Duodenal mucosa (tissue), 2 donors: Measurements from ENCODE around the gene KRT13.

ENCODE experiments used
- H3K27ac ChIP-seq: one replicate; pipeline ENCODE4 v1.7.0; 2013; ENCODE audit warnings: low read depth, low read length
- H3K27me3 ChIP-seq, 2 donors: one replicate each; pipeline ENCODE4 v1.7.0; 2013; ENCODE audit warnings: low read length in 2 of 2, control low read depth in 1 of 2; ENCODE audit not compliant: insufficient read depth in 2 of 2, control insufficient read depth in 1 of 2
- H3K36me3 ChIP-seq, 2 donors: one replicate each; pipeline ENCODE4 v1.7.0; 2013; ENCODE audit warnings: low read length in 2 of 2, control low read depth in 1 of 2; ENCODE audit not compliant: insufficient read depth in 2 of 2, control insufficient read depth in 1 of 2
- H3K4me1 ChIP-seq, 2 donors: one replicate each; pipeline ENCODE4 v1.7.0; 2013; ENCODE audit warnings: low read length in 2 of 2, control low read depth in 1 of 2; ENCODE audit not compliant: insufficient read depth in 2 of 2, control insufficient read depth in 1 of 2
- H3K4me3 ChIP-seq, 2 donors: one replicate each; pipeline ENCODE4 v1.7.0; 2013; ENCODE audit warnings: low read length in 2 of 2, low read depth in 1 of 2
- H3K9ac ChIP-seq, 2 donors: one replicate each; pipeline ENCODE4 v1.7.0; 2013; ENCODE audit warnings: low read length in 2 of 2, low read depth in 1 of 2
- H3K9me3 ChIP-seq, 2 donors: one replicate each; pipeline ENCODE4 v1.7.0; 2013; ENCODE audit warnings: low read length in 2 of 2, control low read depth in 1 of 2; ENCODE audit not compliant: control insufficient read depth in 1 of 2

KRT13 gene

GRCh38 chr17:41474863-41475262 is 30.5 kb downstream of the KRT13 start:
- no peak overlapping the region for H3K4me3 ChIP-seq
- H3K27me3 ChIP-seq = no peaks in the 10 kb centered on the region
- H3K9me3 ChIP-seq = no peaks in the 10 kb centered on the region
- no peak overlapping the region for H3K27ac ChIP-seq
- H3K9ac ChIP-seq = no peak overlapping the region
- no peaks in the 10 kb centered on the region for H3K36me3 ChIP-seq
- H3K4me1 ChIP-seq = no peaks in the 10 kb centered on the region

GRCh38 chr17:41468346-41468745 is 37.1 kb downstream of the KRT13 start:
- Histone ChIP-seq H3K4me3 (no peak overlapping the region), H3K9ac (no peak overlapping the region), H3K36me3 (no peaks in the 10 kb centered on the region), H3K4me1 (no peaks in the 10 kb centered on the region), H3K9me3 (no peaks in the 10 kb centered on the region), H3K27ac (no peak overlapping the region), H3K27me3 (no peaks in the 10 kb centered on the region)

- no peak overlapping the region for H3K27ac ChIP-seq
- no peaks in the 10 kb centered on the region for H3K27me3 ChIP-seq
- H3K4me3 ChIP-seq = no peak overlapping the region
- no peaks in the 10 kb centered on the region for H3K9me3 ChIP-seq
- no peaks in the 10 kb centered on the region for H3K36me3 ChIP-seq
- H3K4me1 ChIP-seq = no peaks in the 10 kb centered on the region
- H3K9ac ChIP-seq = no peak overlapping the region
These were observed 37.9 kb downstream of the KRT13 start for GRCh38 chr17:41467561-41467960.

GRCh38 chr17:41466988-41467387 is 38.4 kb downstream of the KRT13 start, which contains the start of gene KRT32:
Gene KRT32 (minus strand): TSS chr17:41467386. CDS start chr17:41467325, 61 bp downstream.
- no peak within 1 kb of the TSS for H3K9ac ChIP-seq
- no peaks in the 10 kb centered on the region for H3K9me3 ChIP-seq

GRCh38 chr17:41464682-41465081 is 40.7 kb downstream of the KRT13 start:
- Histone ChIP-seq H3K27ac (no peak overlapping the region), H3K9me3 (no peaks in the 10 kb centered on the region), H3K27me3 (no peaks in the 10 kb centered on the region), H3K4me3 (no peak overlapping the region), H3K9ac (no peak overlapping the region), H3K4me1 (peaks cover 0 to 4% of the 10 kb centered on the region in 2 donors), H3K36me3 (no peaks in the 10 kb centered on the region)

More at GRCh38 chr17:41466988-41467387, 38.4 kb downstream of the KRT13 start, which contains the start of gene KRT32:
- no peaks in the 10 kb centered on the region for H3K27me3 ChIP-seq
- H3K36me3 ChIP-seq = no peaks in the 10 kb centered on the region
- H3K27ac ChIP-seq = no peak within 1 kb of the TSS
- H3K4me3 ChIP-seq = no peak within 1 kb of the TSS
- no peaks in the 10 kb centered on the region for H3K4me1 ChIP-seq

- Histone ChIP-seq H3K36me3 (no peaks in the 10 kb centered on the region), H3K9me3 (no peaks in the 10 kb centered on the region), H3K4me1 (peaks cover 0 to 9% of the 10 kb centered on the region in 2 donors), H3K4me3 (no peak overlapping the region), H3K9ac (no peak overlapping the region), H3K27me3 (no peaks in the 10 kb centered on the region), H3K27ac (no peak overlapping the region)
These were observed 41.2 kb downstream of the KRT13 start for GRCh38 chr17:41464173-41464572.

GRCh38 chr17:41463746-41464145 is 41.7 kb downstream of the KRT13 start:
- Histone ChIP-seq H3K4me3 (no peak overlapping the region), H3K9me3 (no peaks in the 10 kb centered on the region), H3K9ac (no peak overlapping the region), H3K4me1 (peaks cover 0 to 9% of the 10 kb centered on the region in 2 donors), H3K27me3 (no peaks in the 10 kb centered on the region), H3K27ac (no peak overlapping the region), H3K36me3 (no peaks in the 10 kb centered on the region)

GRCh38 chr17:41462705-41463104 is 42.7 kb downstream of the KRT13 start:
- H3K4me1 ChIP-seq = peaks cover 0 to 9% of the 10 kb centered on the region in 2 donors
- no peak overlapping the region for H3K4me3 ChIP-seq
- no peaks in the 10 kb centered on the region for H3K9me3 ChIP-seq
- no peak overlapping the region for H3K27ac ChIP-seq
- peaks cover 0 to 5% of the 10 kb centered on the region in 2 donors for H3K27me3 ChIP-seq
- no peaks in the 10 kb centered on the region for H3K36me3 ChIP-seq
- no peak overlapping the region for H3K9ac ChIP-seq

GRCh38 chr17:41457676-41458075 is 47.7 kb downstream of the KRT13 start:
- no peak overlapping the region for H3K4me3 ChIP-seq

GRCh38 chr17:41456204-41456603 is 49.2 kb downstream of the KRT13 start:
- Histone ChIP-seq H3K4me3 (no peak overlapping the region), H3K36me3 (no peaks in the 10 kb centered on the region), H3K27me3 (peaks cover 0 to 6% of the 10 kb centered on the region in 2 donors), H3K4me1 (peaks cover 0 to 9% of the 10 kb centered on the region in 2 donors), H3K27ac (no peak overlapping the region), H3K9me3 (no peaks in the 10 kb centered on the region), H3K9ac (no peak overlapping the region)

More at GRCh38 chr17:41457676-41458075, 47.7 kb downstream of the KRT13 start:
- Histone ChIP-seq H3K27ac (no peak overlapping the region), H3K36me3 (no peaks in the 10 kb centered on the region), H3K27me3 (peaks cover 0 to 6% of the 10 kb centered on the region in 2 donors), H3K9ac (no peak overlapping the region), H3K4me1 (peaks cover 0 to 9% of the 10 kb centered on the region in 2 donors), H3K9me3 (no peaks in the 10 kb centered on the region)

- Histone ChIP-seq H3K27ac (no peak overlapping the region), H3K27me3 (peaks cover 0 to 6% of the 10 kb centered on the region in 2 donors), H3K9ac (no peak overlapping the region), H3K9me3 (no peaks in the 10 kb centered on the region), H3K4me1 (peaks cover 0 to 9% of the 10 kb centered on the region in 2 donors), H3K36me3 (no peaks in the 10 kb centered on the region), H3K4me3 (no peak overlapping the region)
These were observed 50.2 kb downstream of the KRT13 start for GRCh38 chr17:41455236-41455635.
